HG03342 (cell line): ENCODE results near the gene ARHGAP44.

Source experiments
- ATAC-seq: cut with Tn5 transposase; IDR thresholded peaks from one replicate; pipeline ENCODE4 v1.9.1; 2021; ENCODE audit warnings: mild to moderate bottlenecking, moderate library complexity; ENCODE audit not compliant: unreplicated experiment

ARHGAP44 gene

GRCh38 chr17:12990041-12990808, 200.9 kb downstream of the ARHGAP44 start:
- ATAC-seq = no peak

- no peak for ATAC-seq
These were observed 201.6 kb downstream of the ARHGAP44 start for GRCh38 chr17:12990926-12991325.

- no peak for ATAC-seq
These were observed 203.4 kb downstream of the ARHGAP44 start for GRCh38 chr17:12992676-12993075.

- no peak for ATAC-seq
These were observed 204.3 kb downstream of the ARHGAP44 start for GRCh38 chr17:12993631-12994030.

GRCh38 chr17:12994341-12995074, 205.2 kb downstream of the ARHGAP44 start:
- no peak for ATAC-seq

GRCh38 chr17:12995106-12995895, 206.0 kb downstream of the ARHGAP44 start:
- ATAC-seq = no peak

- no peak for ATAC-seq
These were observed 206.6 kb downstream of the ARHGAP44 start for GRCh38 chr17:12995896-12996295.

- ATAC-seq = no peak
These were observed 207.1 kb downstream of the ARHGAP44 start for GRCh38 chr17:12996357-12996756.

GRCh38 chr17:12996941-12997340, 207.6 kb downstream of the ARHGAP44 start:
- no peak for ATAC-seq

GRCh38 chr17:12998461-12998860, 209.2 kb downstream of the ARHGAP44 start:
- no peak for ATAC-seq

- no peak for ATAC-seq
These were observed 209.6 kb downstream of the ARHGAP44 start for GRCh38 chr17:12998874-12999273.

GRCh38 chr17:13000561-13000960, 211.3 kb downstream of the ARHGAP44 start:
- no peak for ATAC-seq

- no peak for ATAC-seq
These were observed 212.8 kb downstream of the ARHGAP44 start for GRCh38 chr17:13001991-13002615.

GRCh38 chr17:13002761-13003453, 213.6 kb downstream of the ARHGAP44 start:
- no peak for ATAC-seq

- ATAC-seq = no peak
These were observed 214.2 kb downstream of the ARHGAP44 start for GRCh38 chr17:13003454-13003851.

- ATAC-seq = no peak
These were observed 214.6 kb downstream of the ARHGAP44 start for GRCh38 chr17:13003927-13004326.

- no peak for ATAC-seq
These were observed 215.0 kb downstream of the ARHGAP44 start for GRCh38 chr17:13004336-13004735.

GRCh38 chr17:13005530-13005929, 216.2 kb downstream of the ARHGAP44 start:
- no peak for ATAC-seq

- no peak for ATAC-seq
These were observed 219.2 kb downstream of the ARHGAP44 start for GRCh38 chr17:13008461-13008860.

GRCh38 chr17:13010959-13011358, 221.7 kb downstream of the ARHGAP44 start:
- no peak for ATAC-seq
